GM21381 (cell line): Measurements from ENCODE around the gene HACD2.

ENCODE experiments used
- ATAC-seq: cut with Tn5 transposase; IDR thresholded peaks from one replicate; pipeline ENCODE4 v1.9.1; 2021; ENCODE audit warnings: mild to moderate bottlenecking, moderate library complexity; ENCODE audit not compliant: unreplicated experiment

Gene HACD2

GRCh38 chr3:123449102-123449996 lies 135.5 kb downstream of the HACD2 start:
- ATAC-seq = no peak

GRCh38 chr3:123448536-123449101 lies 136.2 kb downstream of the HACD2 start, which contains the start of gene ADCY5:
TSS of gene ADCY5 (minus strand) at chr3:123449090. CDS start at chr3:123448545, 545 bp downstream.
- no peak for ATAC-seq

- no peak for ATAC-seq
These were observed 136.9 kb downstream of the HACD2 start for GRCh38 chr3:123447749-123448517.

GRCh38 chr3:123447416-123447748 lies 137.5 kb downstream of the HACD2 start:
- no peak for ATAC-seq

- ATAC-seq = no peak
These were observed 138.2 kb downstream of the HACD2 start for GRCh38 chr3:123446610-123447109.

- no peak for ATAC-seq
These were observed 138.6 kb downstream of the HACD2 start for GRCh38 chr3:123446210-123446609.

GRCh38 chr3:123445702-123446101 lies 139.2 kb downstream of the HACD2 start:
- no peak for ATAC-seq

GRCh38 chr3:123444744-123445143 lies 140.1 kb downstream of the HACD2 start:
- ATAC-seq = no peak

- no peak for ATAC-seq
These were observed 140.8 kb downstream of the HACD2 start for GRCh38 chr3:123444023-123444422.

GRCh38 chr3:123442908-123443307 lies 141.9 kb downstream of the HACD2 start:
- no peak for ATAC-seq

- ATAC-seq = no peak
These were observed 142.7 kb downstream of the HACD2 start for GRCh38 chr3:123442125-123442524.
